Suprapubic skin (tissue), 4 donors: Measurements from ENCODE around the gene ITGA2.

Experiments
- CTCF ChIP-seq, 2 donors: fragments of 200-600 bp in 1 of 2; fragments of 450-650 bp in 1 of 2; sonication (generic) in 1 of 2; IDR thresholded peaks; one replicate each; pipeline ENCODE4 v1.5.1; 2016 to 2019; ENCODE audit warnings: antibody characterized with exemption in 2 of 2, mild to moderate bottlenecking in 1 of 2, moderate library complexity in 1 of 2
- EP300 ChIP-seq: sonication (generic); formaldehyde crosslinking; IDR thresholded peaks from one replicate; pipeline ENCODE4 v1.6.1; 2017; ENCODE audit warnings: antibody characterized with exemption
- POLR2A ChIP-seq, 2 donors: fragments of 450-650 bp; IDR thresholded peaks; one replicate each; pipeline ENCODE4 v1.6.1; 2017; ENCODE audit warnings: antibody characterized with exemption in 2 of 2, mild to moderate bottlenecking in 2 of 2, moderate library complexity in 2 of 2
- POLR2AphosphoS5 ChIP-seq, 3 donors: sonication (generic); formaldehyde crosslinking; IDR thresholded peaks; one replicate each; pipeline ENCODE4 v1.6.1; 2017; ENCODE audit warnings: antibody characterized with exemption in 3 of 3

- no peak for TF ChIP-seq POLR2AphosphoS5 (IDR thresholded peaks at IDR 0.05)
- no peak for TF ChIP-seq POLR2A (IDR thresholded peaks at IDR 0.05)
- TF ChIP-seq CTCF (IDR thresholded peaks at IDR 0.05) = no peak
- no peak for TF ChIP-seq EP300
Observed at GRCh38 chr5:53063176-53063575, 74.0 kb downstream of the ITGA2 start.
